HG03354 (cell line): ENCODE results near the gene GRM8.
"Not testable (repeated sequence)": the region's sequence is repeated elsewhere in the genome, so short reads cannot be mapped to it uniquely, and the experiment has no call there.

Experiments used
- ATAC-seq: cut with Tn5 transposase; IDR thresholded peaks from one replicate; pipeline ENCODE4 v1.9.1; 2021; ENCODE audit warnings: mild to moderate bottlenecking; ENCODE audit not compliant: unreplicated experiment, poor library complexity, severe bottlenecking

GRM8 gene

DNA sequence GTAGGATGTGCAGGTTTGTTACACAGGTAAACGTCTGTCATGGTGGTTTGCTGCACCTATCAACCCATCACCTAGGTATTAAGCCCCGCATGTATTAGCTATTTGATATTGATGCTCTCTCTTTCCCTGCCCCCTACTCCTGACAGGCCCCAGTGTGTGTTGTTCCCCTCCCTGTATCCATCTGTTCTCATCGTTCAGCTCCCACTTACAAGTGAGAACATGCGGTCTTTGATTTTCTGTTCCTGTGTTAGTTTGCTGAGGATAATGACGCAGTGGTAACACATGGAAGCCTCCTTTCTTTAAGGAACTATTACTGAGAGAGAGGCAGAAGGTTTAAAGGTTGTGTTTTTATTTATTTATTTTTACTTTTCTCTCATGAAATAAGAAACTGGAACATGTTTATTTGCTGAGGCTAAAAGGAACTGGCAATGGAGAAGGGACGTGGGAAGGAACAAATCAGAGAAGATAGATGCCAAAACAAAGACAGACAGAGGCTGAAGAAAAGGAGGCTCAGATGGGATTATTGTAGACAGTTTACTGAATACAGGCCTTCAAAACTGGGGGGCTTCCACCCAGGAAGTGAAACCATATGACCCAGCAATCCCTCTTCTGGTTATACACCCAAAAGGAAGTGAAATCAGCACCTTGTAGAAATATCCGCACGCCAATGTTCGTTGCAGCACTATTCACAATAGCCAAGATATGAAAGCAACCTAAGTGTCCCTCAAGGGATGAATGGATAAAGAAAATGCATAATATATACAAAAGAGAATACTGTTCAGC, 556.3 kb downstream of the GRM8 start:
- peak; percentile 20 for ATAC-seq

- no peak for ATAC-seq
Measured at GRCh38 chr7:126690848-126691751, 561.6 kb downstream of the GRM8 start.

DNA sequence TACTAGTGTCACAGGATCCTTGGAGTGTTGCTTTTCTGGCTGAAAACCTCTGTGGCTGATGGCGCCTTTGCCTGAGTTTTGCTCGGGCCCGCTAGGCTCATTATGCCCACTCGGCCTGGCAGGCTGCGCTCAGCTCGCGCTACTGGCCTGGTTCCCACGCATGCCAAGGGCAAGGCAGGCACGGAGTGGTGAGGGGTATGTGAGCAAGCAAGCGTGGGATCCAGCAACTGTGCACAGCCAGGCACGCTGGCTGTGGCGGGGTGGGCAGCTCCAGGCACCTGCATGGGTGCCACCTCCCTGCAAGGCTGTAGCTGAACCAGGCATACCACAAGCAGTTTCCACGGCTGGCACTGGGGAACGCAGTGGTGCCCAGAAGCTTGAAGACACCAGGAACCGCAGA, 562.6 kb downstream of the GRM8 start:
- no peak for ATAC-seq

DNA sequence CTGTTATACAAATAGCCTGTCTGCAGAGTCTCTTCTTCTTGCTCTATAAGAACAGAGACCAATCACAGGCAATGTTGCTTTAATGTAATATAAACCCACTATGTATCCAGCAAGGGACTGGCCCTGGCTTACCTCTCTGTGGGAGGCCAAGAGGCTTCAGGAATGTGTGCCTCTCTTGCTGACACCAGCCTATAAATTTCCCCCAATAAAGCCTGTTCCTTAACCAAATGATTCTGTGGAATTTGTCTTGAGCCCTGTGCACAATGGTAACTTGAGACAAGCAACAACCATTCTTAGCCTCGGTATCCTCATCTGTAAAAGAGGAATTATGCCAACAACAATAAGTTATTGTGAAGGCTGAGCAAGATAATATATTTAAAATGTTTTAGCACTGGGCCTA, 563.7 kb downstream of the GRM8 start:
- no peak for ATAC-seq

- no peak for ATAC-seq
Measured at GRCh38 chr7:126686474-126686873, 566.3 kb downstream of the GRM8 start.

DNA sequence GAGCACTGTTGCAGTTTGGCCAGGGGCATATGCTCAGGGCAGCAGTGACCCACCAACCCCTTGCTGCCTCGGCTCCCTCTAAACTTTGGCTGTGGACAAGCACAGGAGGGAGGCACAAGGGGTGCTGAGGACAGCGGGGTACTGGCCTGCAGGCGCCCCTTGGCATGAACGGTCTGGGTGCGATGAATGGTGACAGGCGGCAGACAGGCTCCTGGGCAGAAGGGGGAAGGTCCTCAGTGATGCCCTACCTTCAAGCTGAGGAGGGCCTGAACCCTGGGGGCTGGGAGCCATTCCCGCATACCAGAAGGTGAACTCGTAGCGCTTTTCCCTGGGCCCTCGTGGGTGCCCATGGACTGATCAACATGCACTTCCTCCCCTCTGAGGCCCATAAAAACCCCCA, 567.1 kb downstream of the GRM8 start:
- no peak for ATAC-seq

GRCh38 chr7:126685018-126685573, 567.6 kb downstream of the GRM8 start:
- ATAC-seq = no peak

DNA sequence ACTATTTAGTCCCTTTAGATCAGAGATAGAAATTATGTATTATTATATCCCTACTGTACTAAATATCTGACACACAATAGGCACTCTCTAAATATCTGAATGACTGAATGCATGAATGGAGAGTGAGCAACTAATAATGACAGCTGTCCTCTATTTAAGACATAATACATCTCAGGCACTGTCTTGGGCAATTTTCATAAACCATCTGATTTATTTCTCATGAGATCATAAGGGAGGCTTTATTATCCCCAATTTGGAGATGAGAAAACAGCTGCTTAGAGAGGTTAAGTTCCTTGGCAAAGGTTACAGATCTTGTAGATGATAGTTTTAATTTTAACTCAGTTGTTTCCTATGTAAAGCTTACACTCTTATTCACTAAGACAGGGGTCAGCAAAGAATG, 570.6 kb downstream of the GRM8 start:
- ATAC-seq = no peak

- not testable (repeated sequence) for ATAC-seq
Measured at GRCh38 chr7:126668762-126669161, 584.0 kb downstream of the GRM8 start.

DNA sequence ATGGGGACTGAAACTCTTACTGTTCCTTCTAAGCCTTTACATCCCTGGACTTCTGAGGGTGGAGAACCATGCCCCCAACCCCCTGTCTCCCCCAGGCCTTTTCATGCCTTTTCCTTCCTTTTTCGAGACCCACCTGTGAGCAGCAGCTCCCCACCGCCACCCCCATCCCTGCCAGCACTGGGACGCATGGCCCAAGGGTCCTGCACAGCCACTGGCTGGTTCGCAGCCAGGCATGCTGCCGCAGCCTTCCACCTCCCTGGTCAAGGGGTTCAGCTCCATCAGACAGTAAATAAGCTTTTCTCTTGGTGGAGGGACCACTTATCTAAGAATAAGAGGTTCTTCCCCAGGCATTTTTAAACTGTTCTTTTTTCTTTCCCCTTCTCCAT, 584.4 kb downstream of the GRM8 start:
- ATAC-seq = no peak

DNA sequence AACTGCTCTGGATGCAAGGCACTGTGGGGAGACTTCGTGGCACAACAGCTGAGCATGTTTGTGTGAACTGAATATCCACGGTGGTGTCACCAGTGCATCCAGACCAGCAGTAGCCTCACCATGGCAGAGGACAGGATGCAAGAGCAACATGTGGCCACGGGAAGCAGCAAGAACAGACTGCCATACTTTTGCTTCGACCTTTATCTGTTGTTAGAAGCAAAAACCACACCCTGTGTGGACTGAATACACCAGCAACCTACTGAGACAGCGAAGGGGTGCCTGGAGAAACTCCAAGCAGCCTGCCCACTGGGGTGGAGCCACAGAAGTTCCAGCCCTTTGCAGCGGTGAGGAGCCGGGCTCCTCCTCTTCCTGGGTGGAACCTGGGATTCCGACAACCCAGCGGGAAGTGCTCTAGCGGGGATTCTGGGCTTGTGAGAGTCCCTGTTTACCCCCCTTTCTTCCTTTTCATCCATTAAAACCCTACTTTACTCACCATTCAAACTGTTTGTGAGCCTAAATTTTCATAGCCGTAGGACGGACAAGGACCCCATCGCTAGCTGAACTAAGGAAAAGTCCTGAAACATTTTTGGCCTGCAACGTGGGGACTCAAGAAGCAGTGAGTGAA, 584.9 kb downstream of the GRM8 start:
- ATAC-seq = no peak

DNA sequence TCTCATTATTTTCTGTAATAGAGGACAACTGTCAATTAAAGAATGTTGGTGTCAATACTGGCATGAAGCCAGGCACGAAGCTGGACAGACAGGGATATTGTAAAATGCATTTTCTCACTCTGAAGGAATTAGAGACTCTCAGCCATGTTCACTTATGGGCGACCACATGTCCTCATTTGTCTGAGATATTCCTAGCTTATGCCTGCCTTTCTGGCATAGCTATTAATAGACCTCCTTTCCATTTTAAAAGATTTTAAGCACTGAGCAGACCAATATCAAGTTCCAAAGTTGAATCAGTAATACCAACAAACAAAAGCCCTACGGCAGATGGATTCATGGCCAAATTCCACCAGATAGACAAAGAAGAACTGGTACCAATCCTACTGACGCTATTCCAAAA, 589.9 kb downstream of the GRM8 start:
- ATAC-seq = no peak

GRCh38 chr7:126659124-126659523, 593.6 kb downstream of the GRM8 start:
- peak; percentile 88 for ATAC-seq

- peak; percentile 26 for ATAC-seq
Measured at GRCh38 chr7:126658684-126659083, 594.1 kb downstream of the GRM8 start.

- peak; percentile 82 for ATAC-seq
Measured at GRCh38 chr7:126657599-126658358, 595.0 kb downstream of the GRM8 start.

DNA sequence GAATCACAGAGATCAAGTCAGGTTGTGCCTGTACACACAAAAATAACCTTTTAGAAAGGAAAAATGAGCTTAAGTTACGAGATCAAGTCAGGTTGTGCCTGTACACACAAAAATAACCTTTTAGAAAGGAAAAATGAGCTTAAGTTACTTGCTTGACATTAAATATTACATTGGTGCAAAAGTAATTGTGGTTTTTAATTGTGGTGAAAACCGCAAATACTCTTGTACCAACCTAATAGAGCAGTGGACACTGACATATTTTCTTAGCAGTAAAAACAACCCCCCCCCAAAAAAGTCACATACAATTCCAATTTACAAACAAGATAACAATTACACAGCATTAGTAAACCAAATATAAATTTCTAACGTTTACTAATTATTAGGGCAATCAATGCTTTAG, 595.6 kb downstream of the GRM8 start:
- no peak for ATAC-seq

GRCh38 chr7:126656165-126656564, 596.6 kb downstream of the GRM8 start:
- no peak for ATAC-seq

GRCh38 chr7:126637538-126637937, 615.2 kb downstream of the GRM8 start:
- ATAC-seq = no peak

DNA sequence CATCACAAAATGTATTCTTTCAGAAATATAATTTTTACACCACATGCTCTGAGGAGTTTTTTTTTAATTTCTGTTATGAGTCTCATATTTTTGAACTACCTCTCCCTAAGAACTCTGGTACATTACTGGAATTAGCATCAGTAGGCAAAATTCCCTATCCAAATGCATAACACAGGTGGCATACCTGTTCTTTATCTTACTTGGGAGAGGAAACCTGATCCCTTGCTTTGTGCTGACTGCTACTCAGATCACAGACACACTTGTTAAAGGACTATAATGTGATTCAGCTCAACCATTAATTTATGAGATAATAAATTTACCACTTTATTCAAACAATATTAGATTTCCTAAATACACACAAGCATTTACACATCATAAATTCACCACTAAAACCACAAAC, 617.2 kb downstream of the GRM8 start:
- ATAC-seq = no peak
